Loucy (cell line): ENCODE measurements around the gene JDP2.
A peak's percentile ranks its signal among the peaks of the same experiment; 100 is the strongest.

Experiments
- H2AFZ ChIP-seq: fragments of 200-600 bp; sonication (generic); 2 replicates; pipeline ENCODE4 v1.6.0; 2016; ENCODE audit warnings: antibody characterized with exemption, mild to moderate bottlenecking, low read length, moderate library complexity
- H3F3A ChIP-seq: fragments of 200-600 bp; 2 replicates; pipeline ENCODE4 v1.6.0; 2016; ENCODE audit warnings: antibody characterized with exemption, low read depth, mild to moderate bottlenecking
- H3K27me3 ChIP-seq: fragments of 200-600 bp; sonication (generic); 2 replicates; pipeline ENCODE4 v1.6.1; 2014; ENCODE audit warnings: low read length, mild to moderate bottlenecking; ENCODE audit not compliant: insufficient read depth, poor library complexity, severe bottlenecking
- H3K36me3 ChIP-seq: fragments of 200-600 bp; sonication (generic); 2 replicates; pipeline ENCODE4 v1.6.1; 2016; ENCODE audit warnings: low read length; ENCODE audit not compliant: insufficient read depth
- H3K4me1 ChIP-seq: fragments of 200-600 bp; sonication (generic); 2 replicates; pipeline ENCODE4 v1.5.1; 2014; ENCODE audit warnings: low read length, mild to moderate bottlenecking; ENCODE audit not compliant: insufficient read depth, poor library complexity, severe bottlenecking
- H3K4me2 ChIP-seq: fragments of 200-600 bp; sonication (generic); 2 replicates; pipeline ENCODE4 v1.6.0; 2014; ENCODE audit warnings: antibody characterized with exemption, low read length, low read depth, mild to moderate bottlenecking; ENCODE audit not compliant: poor library complexity, severe bottlenecking
- H3K4me3 ChIP-seq: fragments of 200-600 bp; sonication (generic); 2 replicates; pipeline ENCODE4 v1.5.1; 2014; ENCODE audit warnings: low read length, mild to moderate bottlenecking, mixed read lengths; ENCODE audit not compliant: poor library complexity, severe bottlenecking
- H3K79me2 ChIP-seq: fragments of 200-600 bp; sonication (generic); 2 replicates; pipeline ENCODE4 v1.6.1; 2014; ENCODE audit warnings: low read length; ENCODE audit not compliant: insufficient read depth
- H3K9ac ChIP-seq: fragments of 200-600 bp; sonication (generic); 2 replicates; pipeline ENCODE4 v1.6.0; 2014; ENCODE audit warnings: mild to moderate bottlenecking, low read depth, low read length, moderate library complexity; ENCODE audit not compliant: poor library complexity, severe bottlenecking
- H3K9me2 ChIP-seq: fragments of 200-600 bp; sonication (generic); replicated peaks from 2 replicates; pipeline ENCODE4 v1.6.1; 2016; ENCODE audit warnings: low read depth, low read length, mixed read lengths
- H3K9me3 ChIP-seq: fragments of 200-600 bp; sonication (generic); 2 replicates; pipeline ENCODE4 v1.6.1; 2014; ENCODE audit warnings: mild to moderate bottlenecking, antibody characterized with exemption, low read length, low read depth; ENCODE audit not compliant: insufficient read depth
- H4K20me1 ChIP-seq: fragments of 200-600 bp; sonication (generic); 2 replicates; pipeline ENCODE4 v1.6.0; 2014; ENCODE audit warnings: antibody characterized with exemption, low read length, mild to moderate bottlenecking; ENCODE audit not compliant: insufficient read depth, poor library complexity, severe bottlenecking
- CTCF ChIP-seq: fragments of 200-600 bp; sonication (generic); conservative IDR thresholded peaks from 2 replicates; pipeline ENCODE4 v1.5.1; 2014; ENCODE audit warnings: mild to moderate bottlenecking, antibody characterized with exemption, low read length
- EZH2phosphoT487 ChIP-seq: fragments of 200-600 bp; IDR thresholded peaks from 2 replicates; pipeline ENCODE4 v1.6.1; 2018; ENCODE audit warnings: antibody characterized with exemption, mild to moderate bottlenecking, moderate library complexity, borderline replicate concordance

Gene JDP2

GRCh38 chr14:75450381-75451276 lies 22.8 kb downstream of the JDP2 start:
- TF ChIP-seq CTCF (no peak), EZH2phosphoT487 (no peak)
- Histone ChIP-seq H3K27me3 (no peaks in the 10 kb centered on the region), H3K9me2 (no peaks in the 10 kb centered on the region), H3K9ac (peak overlapping the region; percentile 6), H3K36me3 (no peaks in the 10 kb centered on the region), H2AFZ (no peak overlapping the region), H3K4me1 (peaks cover 74% of the 10 kb centered on the region), H3K4me3 (no peak overlapping the region), H3K79me2 (peaks cover 13% of the 10 kb centered on the region; the same call in 1 of the 2 replicates), H3K9me3 (no peaks in the 10 kb centered on the region), H4K20me1 (no peaks in the 10 kb centered on the region), H3F3A (peaks cover 5% of the 10 kb centered on the region; the same call in 1 of the 2 replicates), H3K4me2 (peak overlapping the region; percentile 22)

- H3F3A ChIP-seq: no peaks in the 10 kb centered on the region
- H3K4me2 ChIP-seq: no peak overlapping the region
- no peak overlapping the region for H2AFZ ChIP-seq
- H3K36me3 ChIP-seq: no peaks in the 10 kb centered on the region
- no peaks in the 10 kb centered on the region for H3K9me3 ChIP-seq
- no peak overlapping the region for H3K4me3 ChIP-seq
- peaks cover 76% of the 10 kb centered on the region for H3K4me1 ChIP-seq
- TF ChIP-seq EZH2phosphoT487 (no peak), CTCF (no peak)
- no peaks in the 10 kb centered on the region for H3K9me2 ChIP-seq
- no peak overlapping the region for H3K9ac ChIP-seq
- H3K79me2 ChIP-seq: peaks cover 28% of the 10 kb centered on the region; the same call in 1 of the 2 replicates
- H4K20me1 ChIP-seq: no peaks in the 10 kb centered on the region
- H3K27me3 ChIP-seq: no peaks in the 10 kb centered on the region
Observed at GRCh38 chr14:75452324-75452723, 24.5 kb downstream of the JDP2 start.

GRCh38 chr14:75452900-75453816 lies 25.3 kb downstream of the JDP2 start:
- H3K9ac ChIP-seq: peak overlapping the region; percentile 8
- no peaks in the 10 kb centered on the region for H3K36me3 ChIP-seq
- H3K4me3 ChIP-seq: no peak overlapping the region
- H3K79me2 ChIP-seq: peaks cover 35% of the 10 kb centered on the region; the same call in 1 of the 2 replicates
- H2AFZ ChIP-seq: no peak overlapping the region
- no peaks in the 10 kb centered on the region for H4K20me1 ChIP-seq
- H3K9me3 ChIP-seq: no peaks in the 10 kb centered on the region
- H3K9me2 ChIP-seq: no peaks in the 10 kb centered on the region
- no peaks in the 10 kb centered on the region for H3K27me3 ChIP-seq
- H3K4me2 ChIP-seq: no peak overlapping the region
- H3F3A ChIP-seq: no peaks in the 10 kb centered on the region
- TF ChIP-seq EZH2phosphoT487 (no peak), CTCF (no peak)
- H3K4me1 ChIP-seq: peaks cover 79% of the 10 kb centered on the region
